ENCODE results near the gene TRAF3IP1. TPM values are rescaled to one million over a fixed set of nuclear protein-coding genes. Genes with fewer than 3 reads are reported as not detected.

TRAF3IP1 gene
- total and polyA plus RNA-seq, 2 of the 13 experiments (the other 11 are each of a cell fraction or from before 2014, with no cell fraction given) = 4.1 to 12.9 TPM

DNA sequence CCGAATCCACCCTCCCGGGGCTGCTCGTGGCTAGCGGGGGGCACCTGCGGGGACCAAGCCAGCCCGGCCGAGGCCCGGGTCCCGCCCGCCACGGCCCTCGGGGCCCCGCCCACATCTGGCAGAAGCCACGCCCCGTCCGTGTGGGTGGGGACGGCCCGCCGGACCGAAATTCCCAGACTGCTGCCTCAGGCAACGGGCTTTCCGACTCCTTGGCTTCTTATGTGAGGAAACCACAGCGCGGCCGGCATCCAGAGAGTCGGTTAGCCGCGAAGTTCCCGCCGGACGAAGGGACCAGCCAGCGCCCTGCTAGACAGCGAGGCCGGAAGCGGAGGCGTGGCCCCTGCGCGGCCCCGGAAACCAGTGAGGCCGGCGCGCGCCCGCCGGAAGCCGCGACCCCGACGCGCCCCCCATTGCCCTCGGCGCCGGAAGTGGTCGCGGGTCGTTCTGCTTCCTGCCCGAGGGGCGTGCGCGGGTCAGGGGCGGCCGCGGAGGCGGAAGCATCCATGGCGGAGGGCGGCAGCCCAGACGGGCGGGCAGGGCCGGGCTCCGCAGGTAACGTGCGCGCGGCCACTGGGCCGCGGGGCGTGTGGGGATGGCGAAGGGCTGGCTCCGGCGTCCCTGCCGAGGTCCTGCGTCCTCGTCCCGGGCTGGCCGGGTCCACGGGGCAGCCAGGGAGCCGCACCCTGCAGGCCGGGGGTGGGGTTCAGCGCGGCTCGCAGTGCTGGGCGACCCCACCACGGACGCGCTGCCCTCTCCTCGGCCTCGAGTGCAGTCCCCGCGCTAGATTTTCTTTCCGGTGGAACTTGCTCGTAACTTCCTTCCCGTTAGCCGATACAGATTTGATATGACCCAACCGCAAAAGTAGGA is 106.5 kb downstream of the TRAF3IP1 start, which contains the start of gene ASB1 (continued):
- TF ChIP-seq, protein P1, sequence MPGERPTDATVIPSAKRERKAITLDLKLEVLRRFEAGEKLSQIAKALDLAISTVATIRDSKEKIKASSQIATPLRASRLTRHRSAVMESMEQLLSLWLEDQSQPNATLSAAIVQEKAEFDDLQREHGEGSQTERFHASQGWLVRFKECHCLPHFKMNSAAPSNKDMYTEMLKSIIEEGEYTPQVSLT (CRISPR knock-in tag; IDR thresholded peaks at IDR 0.05; ENCODE audit: borderline replicate concordance, low read depth) = no peak
- TF ChIP-seq ZFP90 (CRISPR knock-in tag; IDR thresholded peaks at IDR 0.05; ENCODE audit: borderline replicate concordance) = no peak; the same call in 1 of the 2 replicates
- peak; percentile 76 for TF ChIP-seq MEIS1 (CRISPR knock-in tag; IDR thresholded peaks at IDR 0.05; ENCODE audit: borderline replicate concordance)
- TF ChIP-seq ZNF333 (CRISPR knock-in tag; IDR thresholded peaks at IDR 0.05; ENCODE audit: borderline replicate concordance) = no peak; the same call in 1 of the 2 replicates
- peak; percentile 67 for TF ChIP-seq SKI (IDR thresholded peaks at IDR 0.05; ENCODE audit: partially characterized antibody)
- no peak for TF ChIP-seq ZNF251 (CRISPR knock-in tag; IDR thresholded peaks at IDR 0.05)
- TF ChIP-seq, protein P2, sequence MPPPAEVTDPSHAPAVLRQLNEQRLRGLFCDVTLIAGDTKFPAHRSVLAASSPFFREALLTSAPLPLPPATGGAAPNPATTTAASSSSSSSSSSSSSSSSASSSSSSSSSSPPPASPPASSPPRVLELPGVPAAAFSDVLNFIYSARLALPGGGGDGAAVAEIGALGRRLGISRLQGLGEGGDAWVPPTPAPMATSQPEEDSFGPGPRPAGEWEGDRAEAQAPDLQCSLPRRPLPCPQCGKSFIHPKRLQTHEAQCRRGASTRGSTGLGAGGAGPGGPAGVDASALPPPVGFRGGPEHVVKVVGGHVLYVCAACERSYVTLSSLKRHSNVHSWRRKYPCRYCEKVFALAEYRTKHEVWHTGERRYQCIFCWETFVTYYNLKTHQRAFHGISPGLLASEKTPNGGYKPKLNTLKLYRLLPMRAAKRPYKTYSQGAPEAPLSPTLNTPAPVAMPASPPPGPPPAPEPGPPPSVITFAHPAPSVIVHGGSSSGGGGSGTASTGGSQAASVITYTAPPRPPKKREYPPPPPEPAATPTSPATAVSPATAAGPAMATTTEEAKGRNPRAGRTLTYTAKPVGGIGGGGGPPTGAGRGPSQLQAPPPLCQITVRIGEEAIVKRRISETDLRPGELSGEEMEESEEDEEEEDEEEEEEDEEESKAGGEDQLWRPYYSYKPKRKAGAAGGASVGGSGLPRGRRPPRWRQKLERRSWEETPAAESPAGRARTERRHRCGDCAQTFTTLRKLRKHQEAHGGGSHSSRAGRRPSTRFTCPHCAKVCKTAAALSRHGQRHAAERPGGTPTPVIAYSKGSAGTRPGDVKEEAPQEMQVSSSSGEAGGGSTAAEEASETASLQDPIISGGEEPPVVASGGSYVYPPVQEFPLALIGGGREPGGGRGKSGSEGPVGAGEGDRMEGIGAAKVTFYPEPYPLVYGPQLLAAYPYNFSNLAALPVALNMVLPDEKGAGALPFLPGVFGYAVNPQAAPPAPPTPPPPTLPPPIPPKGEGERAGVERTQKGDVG (CRISPR knock-in tag; IDR thresholded peaks at IDR 0.05; ENCODE audit: borderline replicate concordance) = no peak
- TF ChIP-seq DPF2 (CRISPR knock-in tag; IDR thresholded peaks at IDR 0.05; ENCODE audit: borderline replicate concordance, low read depth) = no peak; the same call in 1 of the 2 replicates
- TF ChIP-seq, protein P3, sequence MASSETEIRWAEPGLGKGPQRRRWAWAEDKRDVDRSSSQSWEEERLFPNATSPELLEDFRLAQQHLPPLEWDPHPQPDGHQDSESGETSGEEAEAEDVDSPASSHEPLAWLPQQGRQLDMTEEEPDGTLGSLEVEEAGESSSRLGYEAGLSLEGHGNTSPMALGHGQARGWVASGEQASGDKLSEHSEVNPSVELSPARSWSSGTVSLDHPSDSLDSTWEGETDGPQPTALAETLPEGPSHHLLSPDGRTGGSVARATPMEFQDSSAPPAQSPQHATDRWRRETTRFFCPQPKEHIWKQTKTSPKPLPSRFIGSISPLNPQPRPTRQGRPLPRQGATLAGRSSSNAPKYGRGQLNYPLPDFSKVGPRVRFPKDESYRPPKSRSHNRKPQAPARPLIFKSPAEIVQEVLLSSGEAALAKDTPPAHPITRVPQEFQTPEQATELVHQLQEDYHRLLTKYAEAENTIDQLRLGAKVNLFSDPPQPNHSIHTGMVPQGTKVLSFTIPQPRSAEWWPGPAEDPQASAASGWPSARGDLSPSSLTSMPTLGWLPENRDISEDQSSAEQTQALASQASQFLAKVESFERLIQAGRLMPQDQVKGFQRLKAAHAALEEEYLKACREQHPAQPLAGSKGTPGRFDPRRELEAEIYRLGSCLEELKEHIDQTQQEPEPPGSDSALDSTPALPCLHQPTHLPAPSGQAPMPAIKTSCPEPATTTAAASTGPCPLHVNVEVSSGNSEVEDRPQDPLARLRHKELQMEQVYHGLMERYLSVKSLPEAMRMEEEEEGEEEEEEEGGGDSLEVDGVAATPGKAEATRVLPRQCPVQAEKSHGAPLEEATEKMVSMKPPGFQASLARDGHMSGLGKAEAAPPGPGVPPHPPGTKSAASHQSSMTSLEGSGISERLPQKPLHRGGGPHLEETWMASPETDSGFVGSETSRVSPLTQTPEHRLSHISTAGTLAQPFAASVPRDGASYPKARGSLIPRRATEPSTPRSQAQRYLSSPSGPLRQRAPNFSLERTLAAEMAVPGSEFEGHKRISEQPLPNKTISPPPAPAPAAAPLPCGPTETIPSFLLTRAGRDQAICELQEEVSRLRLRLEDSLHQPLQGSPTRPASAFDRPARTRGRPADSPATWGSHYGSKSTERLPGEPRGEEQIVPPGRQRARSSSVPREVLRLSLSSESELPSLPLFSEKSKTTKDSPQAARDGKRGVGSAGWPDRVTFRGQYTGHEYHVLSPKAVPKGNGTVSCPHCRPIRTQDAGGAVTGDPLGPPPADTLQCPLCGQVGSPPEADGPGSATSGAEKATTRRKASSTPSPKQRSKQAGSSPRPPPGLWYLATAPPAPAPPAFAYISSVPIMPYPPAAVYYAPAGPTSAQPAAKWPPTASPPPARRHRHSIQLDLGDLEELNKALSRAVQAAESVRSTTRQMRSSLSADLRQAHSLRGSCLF (CRISPR knock-in tag; IDR thresholded peaks at IDR 0.05; ENCODE audit: borderline replicate concordance) = no peak
- TF ChIP-seq, protein P4, sequence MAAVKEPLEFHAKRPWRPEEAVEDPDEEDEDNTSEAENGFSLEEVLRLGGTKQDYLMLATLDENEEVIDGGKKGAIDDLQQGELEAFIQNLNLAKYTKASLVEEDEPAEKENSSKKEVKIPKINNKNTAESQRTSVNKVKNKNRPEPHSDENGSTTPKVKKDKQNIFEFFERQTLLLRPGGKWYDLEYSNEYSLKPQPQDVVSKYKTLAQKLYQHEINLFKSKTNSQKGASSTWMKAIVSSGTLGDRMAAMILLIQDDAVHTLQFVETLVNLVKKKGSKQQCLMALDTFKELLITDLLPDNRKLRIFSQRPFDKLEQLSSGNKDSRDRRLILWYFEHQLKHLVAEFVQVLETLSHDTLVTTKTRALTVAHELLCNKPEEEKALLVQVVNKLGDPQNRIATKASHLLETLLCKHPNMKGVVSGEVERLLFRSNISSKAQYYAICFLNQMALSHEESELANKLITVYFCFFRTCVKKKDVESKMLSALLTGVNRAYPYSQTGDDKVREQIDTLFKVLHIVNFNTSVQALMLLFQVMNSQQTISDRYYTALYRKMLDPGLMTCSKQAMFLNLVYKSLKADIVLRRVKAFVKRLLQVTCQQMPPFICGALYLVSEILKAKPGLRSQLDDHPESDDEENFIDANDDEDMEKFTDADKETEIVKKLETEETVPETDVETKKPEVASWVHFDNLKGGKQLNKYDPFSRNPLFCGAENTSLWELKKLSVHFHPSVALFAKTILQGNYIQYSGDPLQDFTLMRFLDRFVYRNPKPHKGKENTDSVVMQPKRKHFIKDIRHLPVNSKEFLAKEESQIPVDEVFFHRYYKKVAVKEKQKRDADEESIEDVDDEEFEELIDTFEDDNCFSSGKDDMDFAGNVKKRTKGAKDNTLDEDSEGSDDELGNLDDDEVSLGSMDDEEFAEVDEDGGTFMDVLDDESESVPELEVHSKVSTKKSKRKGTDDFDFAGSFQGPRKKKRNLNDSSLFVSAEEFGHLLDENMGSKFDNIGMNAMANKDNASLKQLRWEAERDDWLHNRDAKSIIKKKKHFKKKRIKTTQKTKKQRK (IDR thresholded peaks at IDR 0.05; ENCODE audit: low read length) = no peak
- peak; percentile 89 for TF ChIP-seq SAP130 (CRISPR knock-in tag; IDR thresholded peaks at IDR 0.05; ENCODE audit: low read depth)
- no peak for TF ChIP-seq HNF4A (CRISPR knock-in tag; IDR thresholded peaks at IDR 0.05)
- no peak for TF ChIP-seq JUN (CRISPR knock-in tag; IDR thresholded peaks at IDR 0.05)
- TF ChIP-seq HNRNPLL (IDR thresholded peaks at IDR 0.05; ENCODE audit: low read depth, low read length, poor library complexity, severe bottlenecking) = peak; percentile 82
- TF ChIP-seq ZFP36L1 (CRISPR knock-in tag; IDR thresholded peaks at IDR 0.05) = peak; percentile 86; the same call in 1 of the 2 replicates
